Astrocyte of the cerebellum (primary cell): ENCODE results near the gene ERICH6B.

ENCODE experiments used
- DNase-seq: peaks from one replicate; pipeline ENCODE4 v3.0.0-alpha.2; 2011; ENCODE audit warnings: low read depth
- H3K4me3 ChIP-seq: 2 replicates; pipeline ENCODE4 v1.5.1; 2011; ENCODE audit warnings: mild to moderate bottlenecking, low read depth, low read length, moderate library complexity
- in situ Hi-C: cut with HindIII; loops from 2 replicates; pipeline ENCODE4 v1.10.0; 2017; ENCODE audit warnings: low sequenced_read_pairs
- TF ChIP-seq, protein P1 (sequence below): IDR thresholded peaks from 2 replicates; pipeline ENCODE4 v1.5.1; 2012; ENCODE audit warnings: low read length, low read depth, moderate library complexity, mild to moderate bottlenecking; ENCODE audit errors: missing control alignments

The ERICH6B gene

DNA sequence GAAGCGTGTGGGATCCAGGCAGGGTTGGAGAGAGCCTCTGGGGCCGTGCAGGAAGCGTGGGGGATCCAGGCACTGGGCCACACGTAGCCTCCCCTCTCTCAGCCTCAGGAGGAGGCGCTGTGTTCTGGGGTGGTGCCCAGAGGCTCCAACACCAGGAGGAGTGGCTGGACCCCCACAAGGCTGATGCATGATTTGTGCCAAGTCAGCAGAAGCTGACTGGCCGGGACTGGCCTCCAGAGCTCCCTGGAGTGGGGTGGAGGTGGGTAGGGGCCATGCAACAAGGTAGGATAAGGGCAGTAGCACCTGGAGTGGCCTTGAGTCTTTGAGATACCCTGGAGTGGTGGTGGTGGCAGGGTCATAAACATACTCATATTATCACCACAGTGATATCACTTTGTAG, 75.3 kb downstream of the ERICH6B start:
- H3K4me3 ChIP-seq: no peak overlapping the region
- in situ Hi-C loops: no loop called here
- TF ChIP-seq, protein P1, sequence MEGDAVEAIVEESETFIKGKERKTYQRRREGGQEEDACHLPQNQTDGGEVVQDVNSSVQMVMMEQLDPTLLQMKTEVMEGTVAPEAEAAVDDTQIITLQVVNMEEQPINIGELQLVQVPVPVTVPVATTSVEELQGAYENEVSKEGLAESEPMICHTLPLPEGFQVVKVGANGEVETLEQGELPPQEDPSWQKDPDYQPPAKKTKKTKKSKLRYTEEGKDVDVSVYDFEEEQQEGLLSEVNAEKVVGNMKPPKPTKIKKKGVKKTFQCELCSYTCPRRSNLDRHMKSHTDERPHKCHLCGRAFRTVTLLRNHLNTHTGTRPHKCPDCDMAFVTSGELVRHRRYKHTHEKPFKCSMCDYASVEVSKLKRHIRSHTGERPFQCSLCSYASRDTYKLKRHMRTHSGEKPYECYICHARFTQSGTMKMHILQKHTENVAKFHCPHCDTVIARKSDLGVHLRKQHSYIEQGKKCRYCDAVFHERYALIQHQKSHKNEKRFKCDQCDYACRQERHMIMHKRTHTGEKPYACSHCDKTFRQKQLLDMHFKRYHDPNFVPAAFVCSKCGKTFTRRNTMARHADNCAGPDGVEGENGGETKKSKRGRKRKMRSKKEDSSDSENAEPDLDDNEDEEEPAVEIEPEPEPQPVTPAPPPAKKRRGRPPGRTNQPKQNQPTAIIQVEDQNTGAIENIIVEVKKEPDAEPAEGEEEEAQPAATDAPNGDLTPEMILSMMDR: no peak
- DNase-seq: no peak

DNA sequence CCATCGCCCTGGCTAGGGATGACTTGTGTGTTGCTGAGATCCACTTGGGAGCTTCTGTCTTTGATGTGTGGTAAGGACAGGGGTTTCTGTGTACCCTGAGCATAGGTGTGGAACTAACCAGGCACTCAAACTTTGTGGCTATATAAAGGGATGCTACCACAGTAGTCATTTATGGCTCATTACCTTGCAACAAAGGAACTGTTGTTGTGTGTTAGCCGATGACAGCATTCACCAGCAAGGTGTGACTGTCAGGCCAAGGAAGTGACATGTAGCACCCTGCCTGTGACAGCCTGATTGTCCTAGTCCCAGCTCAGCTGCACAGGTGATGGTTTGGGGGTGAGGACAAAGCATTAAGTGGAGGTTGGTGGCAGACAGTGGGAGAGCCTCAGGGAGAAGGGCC, 77.2 kb downstream of the ERICH6B start:
- no peak overlapping the region for H3K4me3 ChIP-seq
- in situ Hi-C loops: no loop called here
- no peak for DNase-seq
- TF ChIP-seq, protein P1: no peak

DNA sequence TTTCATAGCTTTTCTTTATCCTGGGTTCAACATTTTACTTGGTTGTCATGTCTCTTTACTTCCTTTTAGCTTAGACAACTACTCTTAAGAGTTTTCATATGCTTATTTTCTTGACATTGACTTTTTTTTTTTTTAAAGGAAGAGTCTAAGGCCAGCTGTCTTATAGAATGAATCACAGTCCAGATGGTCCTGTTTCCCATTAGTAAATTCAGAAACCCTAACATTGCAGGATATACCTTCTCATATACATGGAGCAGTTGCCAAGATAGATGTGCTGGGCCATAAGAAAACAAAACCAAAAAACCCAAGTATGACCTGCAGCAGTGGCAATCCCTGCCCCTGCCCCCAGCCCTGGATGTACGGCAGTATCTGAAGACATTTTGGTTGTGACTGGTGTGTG, 78.0 kb downstream of the ERICH6B start:
- in situ Hi-C loops: no loop called here
- no peak overlapping the region for H3K4me3 ChIP-seq
- TF ChIP-seq, protein P1: no peak
- DNase-seq: no peak

DNA sequence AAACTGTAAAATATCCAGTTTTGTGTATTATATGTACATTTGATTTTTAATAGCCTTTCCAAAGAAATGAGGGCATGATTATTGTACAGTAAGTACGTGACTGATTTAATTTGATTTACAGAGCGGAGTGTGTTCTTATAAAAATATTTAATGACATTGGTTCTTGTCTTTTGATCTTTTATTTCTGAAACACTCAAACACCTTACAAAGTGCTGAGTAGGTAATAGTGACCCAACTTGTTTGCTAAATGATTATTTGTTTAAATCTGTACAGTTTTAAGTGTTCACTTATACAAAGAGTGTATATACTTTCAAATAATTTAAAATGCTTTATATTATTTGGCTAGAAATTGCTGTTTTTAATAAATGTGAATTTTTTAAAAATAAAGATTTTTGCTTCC, 79.3 kb downstream of the ERICH6B start:
- in situ Hi-C loops: no loop called here
- TF ChIP-seq, protein P1: no peak
- H3K4me3 ChIP-seq: no peak overlapping the region
- no peak for DNase-seq

DNA sequence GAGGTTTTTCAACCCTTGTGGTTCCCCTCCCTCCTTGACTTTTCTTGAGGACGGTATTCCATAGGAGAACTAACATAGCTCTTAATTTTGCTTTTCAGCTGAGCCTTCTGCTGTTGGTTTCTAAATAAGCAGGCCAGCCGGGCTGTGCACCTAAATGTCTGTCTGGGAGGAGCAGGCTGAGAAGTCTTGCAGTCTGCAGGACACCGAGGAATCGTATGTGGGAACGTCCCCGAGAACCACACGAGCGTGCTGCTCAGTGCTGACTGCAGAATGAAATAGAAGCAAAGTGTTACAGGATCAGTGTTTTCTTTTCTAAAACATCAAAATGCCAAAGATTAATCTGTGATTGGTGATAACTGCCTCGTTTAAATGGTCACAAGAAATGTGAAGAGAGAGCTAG, 80.9 kb downstream of the ERICH6B start:
- H3K4me3 ChIP-seq: no peak overlapping the region
- in situ Hi-C loops: no loop called here
- no peak for DNase-seq
- TF ChIP-seq, protein P1: no peak

DNA sequence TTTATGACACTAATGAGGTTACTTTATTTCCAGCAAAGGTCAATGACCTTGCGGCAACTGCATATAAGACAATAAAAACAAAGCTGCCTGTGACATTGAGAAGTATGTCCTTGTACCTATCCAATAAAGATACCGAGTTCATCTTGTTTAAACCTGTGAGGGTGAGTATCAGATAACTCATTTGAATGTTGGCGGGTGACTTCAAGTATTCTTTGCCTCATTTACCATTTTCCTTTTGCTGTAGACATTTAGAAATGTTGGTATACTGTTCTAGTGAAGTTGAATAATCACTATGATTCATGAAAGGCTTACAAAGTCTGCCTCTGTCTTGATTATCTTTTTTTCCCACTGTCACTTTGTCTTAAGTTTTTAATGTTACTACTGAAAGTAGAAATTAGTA, 85.8 kb downstream of the ERICH6B start:
- no peak for DNase-seq
- in situ Hi-C loops: no loop called here
- no peak overlapping the region for H3K4me3 ChIP-seq
- TF ChIP-seq, protein P1: no peak
